ELR (cell line): ENCODE data around the gene HPCAL1.

ENCODE experiments used
- DNase-seq: peaks from one replicate; pipeline ENCODE4 v3.0.0-alpha.2; 2015; ENCODE audit warnings: low read depth

The HPCAL1 gene

DNA sequence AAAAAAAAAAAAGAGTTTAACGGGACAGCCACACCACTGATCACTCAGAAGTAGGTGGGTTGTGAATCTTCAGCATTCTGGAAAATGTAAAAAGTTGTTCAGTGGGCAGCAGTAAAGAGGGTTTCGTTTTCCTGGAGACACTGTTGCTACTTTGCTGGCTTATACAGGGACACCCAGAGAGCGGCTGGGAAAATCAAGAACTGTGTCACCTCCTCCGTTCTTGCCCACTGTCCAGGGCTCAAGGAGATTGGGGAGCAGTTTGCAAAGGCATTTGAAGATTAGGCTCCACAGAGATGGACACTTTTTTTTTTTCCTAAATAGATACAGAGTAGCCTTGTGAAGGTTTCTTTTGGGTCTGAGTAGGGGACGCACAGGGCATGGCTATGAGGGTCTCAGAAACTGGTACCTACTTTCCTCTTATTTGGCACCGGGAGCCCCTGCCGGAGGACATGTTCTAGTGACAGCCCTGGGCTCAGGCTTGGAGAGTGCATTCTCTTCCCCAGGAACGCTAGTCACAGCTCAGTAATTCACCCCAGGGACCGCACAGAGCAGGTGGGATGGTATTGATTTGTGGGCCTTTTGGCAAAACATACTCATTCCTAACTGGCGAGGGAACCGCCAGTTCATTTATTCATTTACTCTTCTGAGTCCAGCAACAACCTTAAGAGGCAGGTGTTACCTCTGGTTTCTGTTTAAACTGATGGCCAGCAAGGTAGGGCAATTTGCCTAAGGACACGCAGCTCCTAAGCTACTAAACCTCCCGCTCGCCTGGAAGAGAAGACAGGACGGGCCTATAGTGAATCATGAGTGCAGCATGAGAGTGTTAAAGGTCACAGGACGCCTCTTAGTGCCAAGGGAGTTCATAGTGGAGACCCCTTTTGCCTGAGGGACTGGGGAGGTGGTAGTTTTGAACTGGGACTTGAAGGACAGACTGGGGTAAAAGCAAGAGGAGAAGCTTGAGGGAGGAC, 53.1 kb downstream of the HPCAL1 start:
- no peak for DNase-seq

GRCh38 chr2:10356439-10356811, 53.7 kb downstream of the HPCAL1 start:
- DNase-seq, result no peak

- DNase-seq, result no peak
Measured at GRCh38 chr2:10357193-10358169, 54.8 kb downstream of the HPCAL1 start.

- no peak for DNase-seq
Measured at GRCh38 chr2:10359246-10359645, 56.5 kb downstream of the HPCAL1 start.

- no peak for DNase-seq
Measured at GRCh38 chr2:10359731-10360329, 57.1 kb downstream of the HPCAL1 start.

DNA sequence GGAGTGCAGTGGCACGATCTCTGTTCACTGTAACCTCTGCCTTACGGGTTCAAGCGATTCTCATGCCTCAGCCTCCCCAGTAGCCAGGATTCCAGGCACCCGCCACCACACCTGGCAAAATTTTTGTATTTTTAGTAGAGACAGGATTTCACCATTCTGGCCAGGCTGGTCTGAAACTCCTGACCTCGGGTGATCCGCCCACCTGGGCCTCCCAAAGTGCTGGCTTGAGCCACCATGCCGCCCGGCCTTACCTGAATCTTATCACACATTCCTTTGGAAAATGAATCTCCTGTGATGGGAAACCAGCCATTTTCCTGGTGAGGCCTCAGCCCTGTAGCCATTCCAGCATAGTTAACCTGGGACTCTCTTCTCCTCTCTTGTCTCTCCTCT, 57.8 kb downstream of the HPCAL1 start:
- no peak for DNase-seq

DNA sequence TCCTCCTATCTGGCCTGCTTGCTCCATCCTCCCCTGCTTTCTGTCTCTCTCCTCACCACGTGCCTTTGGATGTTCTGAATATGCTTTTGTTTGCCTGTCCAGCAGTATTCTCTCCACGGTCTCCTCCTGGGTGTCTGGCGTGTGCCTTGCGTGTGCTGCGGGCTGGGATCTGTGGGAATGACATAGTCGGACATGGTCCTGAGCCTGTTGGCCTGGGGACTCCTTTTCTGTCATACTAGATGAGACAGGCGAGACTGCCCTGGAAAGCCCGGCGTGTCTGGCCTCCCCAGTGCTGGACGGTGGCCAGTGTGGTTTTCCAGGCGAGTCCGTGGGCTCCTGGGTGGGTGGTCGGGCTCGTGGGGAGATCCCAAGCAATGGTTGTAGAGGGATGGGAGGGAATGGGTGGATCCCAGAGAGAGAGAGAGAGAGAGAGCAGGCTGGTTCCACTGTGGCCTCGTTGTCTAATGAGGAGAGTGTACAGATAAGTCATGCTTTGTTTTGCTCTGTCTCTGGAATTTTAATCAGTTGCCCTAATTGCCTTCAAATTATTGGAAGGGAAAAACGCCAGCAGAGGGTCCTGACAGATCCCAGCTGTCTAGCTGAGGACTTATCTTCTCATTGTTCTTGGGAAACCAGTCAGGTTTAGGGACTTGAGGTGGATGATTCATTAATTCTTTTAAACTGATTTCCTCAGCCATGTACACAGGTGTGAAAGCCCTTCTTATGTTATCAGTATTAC, 58.3 kb downstream of the HPCAL1 start:
- DNase-seq, result no peak

DNA sequence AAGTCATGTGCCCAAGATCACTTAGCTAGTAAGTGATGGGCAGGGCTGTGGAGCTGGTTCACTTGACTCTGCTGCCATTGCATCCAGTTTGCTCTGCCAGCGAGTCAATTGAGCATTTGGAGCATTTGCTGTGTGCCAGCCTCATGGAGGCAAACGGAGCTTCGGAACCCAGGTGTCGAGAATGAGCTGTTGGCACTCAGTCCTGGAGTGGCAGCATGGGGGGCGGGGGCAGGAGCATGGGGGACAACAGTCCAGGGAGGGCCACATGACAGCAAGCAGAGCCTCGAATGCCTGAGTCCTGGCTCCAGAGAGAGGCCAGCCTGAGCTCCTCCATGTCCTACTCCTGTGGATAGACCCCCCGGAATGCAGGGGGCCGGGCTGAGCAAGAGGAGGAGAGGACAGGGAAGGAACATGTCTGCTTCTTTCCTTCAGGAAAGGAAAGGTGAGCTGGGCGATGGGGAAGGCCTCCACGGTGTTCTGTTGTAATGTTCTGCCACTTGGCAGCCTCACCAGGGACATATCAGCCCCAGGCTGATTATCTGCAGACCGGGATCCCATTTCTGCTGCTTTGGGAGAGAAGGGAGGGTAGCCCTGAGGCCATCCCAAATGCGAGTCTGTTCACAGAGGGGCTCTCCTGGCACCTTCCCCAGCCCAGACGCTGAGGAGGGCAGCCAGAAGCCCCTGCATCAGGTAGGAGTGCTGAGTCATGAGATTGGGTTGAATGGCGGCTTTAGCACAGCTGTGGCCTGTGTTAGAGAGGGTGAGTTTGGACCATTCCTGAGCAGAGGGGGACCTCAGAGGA, 59.6 kb downstream of the HPCAL1 start:
- DNase-seq, result no peak

DNA sequence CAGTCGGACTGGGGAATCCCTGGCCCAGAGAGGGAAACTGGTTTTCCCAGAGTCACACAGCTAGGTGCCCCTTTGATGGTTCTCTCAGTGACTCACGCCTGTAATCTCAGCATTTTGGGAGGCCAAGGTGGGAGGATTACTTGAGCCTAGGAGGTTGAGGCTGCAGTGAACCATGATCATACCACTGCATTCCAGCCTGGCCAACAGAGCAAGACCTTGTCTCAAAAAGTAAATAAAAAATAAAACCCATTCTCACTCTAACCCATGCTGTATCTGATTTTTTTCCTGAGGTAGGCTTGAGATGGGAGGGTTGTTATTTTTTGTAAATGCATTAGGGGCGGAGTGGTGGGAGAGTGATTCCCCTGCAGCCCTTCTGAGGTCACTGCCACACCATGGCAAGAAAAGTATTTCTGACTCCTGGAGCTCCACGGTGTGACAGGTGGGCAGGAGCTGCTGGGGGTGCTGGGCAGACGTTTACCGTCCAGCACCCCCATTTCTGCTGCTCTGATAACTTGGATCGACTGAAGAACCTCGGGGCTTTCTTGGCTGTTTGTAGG, 60.3 kb downstream of the HPCAL1 start:
- DNase-seq, result no peak

GRCh38 chr2:10363861-10364610, 61.3 kb downstream of the HPCAL1 start:
- DNase-seq, result no peak

- no peak for DNase-seq
Measured at GRCh38 chr2:10365412-10365811, 62.7 kb downstream of the HPCAL1 start.

GRCh38 chr2:10366601-10367270, 64.0 kb downstream of the HPCAL1 start:
- DNase-seq, result no peak

- DNase-seq, result no peak
Measured at GRCh38 chr2:10367472-10368439, 65.1 kb downstream of the HPCAL1 start.

GRCh38 chr2:10368491-10369231, 66.0 kb downstream of the HPCAL1 start:
- no peak for DNase-seq

GRCh38 chr2:10369269-10370255, 66.9 kb downstream of the HPCAL1 start:
- no peak for DNase-seq

- DNase-seq, result no peak
Measured at GRCh38 chr2:10370390-10370789, 67.7 kb downstream of the HPCAL1 start.
